Measurements from ENCODE around the gene RINL.
"Not testable (repeated sequence)": the region's sequence is repeated elsewhere in the genome, so short reads cannot be mapped to it uniquely, and the experiment has no call there.

Gene RINL

GRCh38 chr19:38867171-38867780, 10.8 kb downstream of the RINL start:
- H3K9me3 ChIP-seq (ENCODE audit: insufficient read depth, low read depth, low read length), result no peaks in the 10 kb centered on the region
- H2AFZ ChIP-seq (ENCODE audit: low read length), result no peak overlapping the region
- no peak overlapping the region for H3K4me3 ChIP-seq (ENCODE audit: low read length, poor library complexity, severe bottlenecking)
- TF ChIP-seq EZH2phosphoT487 (IDR thresholded peaks at IDR 0.05; ENCODE audit: borderline replicate concordance) (no peak), CTCF (conservative IDR thresholded peaks at IDR 0.05; ENCODE audit: low read length) (no peak)
- H4K20me1 ChIP-seq (ENCODE audit: insufficient read depth, low read length, poor library complexity, severe bottlenecking), result no peaks in the 10 kb centered on the region
- H3K36me3 ChIP-seq (ENCODE audit: insufficient read depth, low read length), result no peaks in the 10 kb centered on the region
- H3F3A ChIP-seq (ENCODE audit: low read depth), result no peaks in the 10 kb centered on the region
- H3K27me3 ChIP-seq (ENCODE audit: insufficient read depth, low read length, poor library complexity, severe bottlenecking), result no peaks in the 10 kb centered on the region
- no peaks in the 10 kb centered on the region for H3K9me2 ChIP-seq (replicated peaks; ENCODE audit: low read depth, low read length)
- no peak overlapping the region for H3K4me2 ChIP-seq (ENCODE audit: low read depth, low read length, poor library complexity, severe bottlenecking)
- peaks cover 13% of the 10 kb centered on the region for H3K4me1 ChIP-seq (ENCODE audit: insufficient read depth, low read length, poor library complexity, severe bottlenecking)
- no peaks in the 10 kb centered on the region for H3K79me2 ChIP-seq (ENCODE audit: insufficient read depth, low read length)
- no peak overlapping the region for H3K9ac ChIP-seq (ENCODE audit: low read depth, low read length, poor library complexity, severe bottlenecking)

GRCh38 chr19:38862321-38863059, 15.6 kb downstream of the RINL start:
- Histone ChIP-seq H3K4me1 (ENCODE audit: insufficient read depth, low read length, poor library complexity, severe bottlenecking) (peaks cover 13% of the 10 kb centered on the region), H3K4me2 (ENCODE audit: low read depth, low read length, poor library complexity, severe bottlenecking) (no peak overlapping the region), H2AFZ (ENCODE audit: low read length) (no peak overlapping the region), H3K36me3 (ENCODE audit: insufficient read depth, low read length) (no peaks in the 10 kb centered on the region), H4K20me1 (ENCODE audit: insufficient read depth, low read length, poor library complexity, severe bottlenecking) (no peaks in the 10 kb centered on the region), H3K4me3 (ENCODE audit: low read length, poor library complexity, severe bottlenecking) (no peak overlapping the region), H3F3A (ENCODE audit: low read depth) (no peaks in the 10 kb centered on the region), H3K9me2 (replicated peaks; ENCODE audit: low read depth, low read length) (no peaks in the 10 kb centered on the region), H3K9ac (ENCODE audit: low read depth, low read length, poor library complexity, severe bottlenecking) (no peak overlapping the region), H3K9me3 (ENCODE audit: insufficient read depth, low read depth, low read length) (no peaks in the 10 kb centered on the region), H3K27me3 (ENCODE audit: insufficient read depth, low read length, poor library complexity, severe bottlenecking) (no peaks in the 10 kb centered on the region), H3K79me2 (ENCODE audit: insufficient read depth, low read length) (no peaks in the 10 kb centered on the region)
- TF ChIP-seq EZH2phosphoT487 (IDR thresholded peaks at IDR 0.05; ENCODE audit: borderline replicate concordance) (no peak), CTCF (conservative IDR thresholded peaks at IDR 0.05; ENCODE audit: low read length) (no peak)

GRCh38 chr19:38861368-38861767, 16.7 kb downstream of the RINL start:
- no peaks in the 10 kb centered on the region for H3K9me3 ChIP-seq (ENCODE audit: insufficient read depth, low read depth, low read length)
- no peak overlapping the region for H3K4me2 ChIP-seq (ENCODE audit: low read depth, low read length, poor library complexity, severe bottlenecking)
- H3K4me3 ChIP-seq (ENCODE audit: low read length, poor library complexity, severe bottlenecking), result no peak overlapping the region
- H3K4me1 ChIP-seq (ENCODE audit: insufficient read depth, low read length, poor library complexity, severe bottlenecking), result peaks cover 13% of the 10 kb centered on the region
- no peaks in the 10 kb centered on the region for H3K36me3 ChIP-seq (ENCODE audit: insufficient read depth, low read length)
- no peaks in the 10 kb centered on the region for H4K20me1 ChIP-seq (ENCODE audit: insufficient read depth, low read length, poor library complexity, severe bottlenecking)
- H3F3A ChIP-seq (ENCODE audit: low read depth), result no peaks in the 10 kb centered on the region
- no peaks in the 10 kb centered on the region for H3K9me2 ChIP-seq (replicated peaks; ENCODE audit: low read depth, low read length)
- no peak for TF ChIP-seq EZH2phosphoT487 (IDR thresholded peaks at IDR 0.05; ENCODE audit: borderline replicate concordance)
- TF ChIP-seq CTCF (conservative IDR thresholded peaks at IDR 0.05; ENCODE audit: low read length), result no peak
- H3K79me2 ChIP-seq (ENCODE audit: insufficient read depth, low read length), result no peaks in the 10 kb centered on the region
- no peaks in the 10 kb centered on the region for H3K27me3 ChIP-seq (ENCODE audit: insufficient read depth, low read length, poor library complexity, severe bottlenecking)
- H3K9ac ChIP-seq (ENCODE audit: low read depth, low read length, poor library complexity, severe bottlenecking), result no peak overlapping the region
- no peak overlapping the region for H2AFZ ChIP-seq (ENCODE audit: low read length)

GRCh38 chr19:38859631-38860204, 18.4 kb downstream of the RINL start:
- H3K36me3 ChIP-seq (ENCODE audit: insufficient read depth, low read length); H3K79me2 ChIP-seq (ENCODE audit: insufficient read depth, low read length); H3K4me3 ChIP-seq (ENCODE audit: low read length, poor library complexity, severe bottlenecking); H3F3A ChIP-seq (ENCODE audit: low read depth); H3K4me1 ChIP-seq (ENCODE audit: insufficient read depth, low read length, poor library complexity, severe bottlenecking); H2AFZ ChIP-seq (ENCODE audit: low read length); H3K9ac ChIP-seq (ENCODE audit: low read depth, low read length, poor library complexity, severe bottlenecking); H4K20me1 ChIP-seq (ENCODE audit: insufficient read depth, low read length, poor library complexity, severe bottlenecking); H3K4me2 ChIP-seq (ENCODE audit: low read depth, low read length, poor library complexity, severe bottlenecking); H3K9me3 ChIP-seq (ENCODE audit: insufficient read depth, low read depth, low read length); H3K9me2 ChIP-seq (replicated peaks; ENCODE audit: low read depth, low read length); H3K27me3 ChIP-seq (ENCODE audit: insufficient read depth, low read length, poor library complexity, severe bottlenecking): not testable (repeated sequence)

All from Loucy (cell line).